Nephron progenitor cell (in vitro differentiated cells): ENCODE data around the gene PHOSPHO1.

Experiments
- DNase-seq: peaks from one replicate; pipeline ENCODE4 v3.0.0; 2021
- H3K27ac Mint-ChIP-seq: 2 replicates; pipeline ENCODE4 v1.8.0; 2021; ENCODE audit warnings: mild to moderate bottlenecking, moderate library complexity, mixed read lengths
- H3K27me3 Mint-ChIP-seq: 2 replicates; pipeline ENCODE4 v1.8.0; 2021; ENCODE audit warnings: mild to moderate bottlenecking, low read depth, mixed read lengths; ENCODE audit not compliant: poor library complexity
- H3K36me3 Mint-ChIP-seq: 2 replicates; pipeline ENCODE4 v1.8.0; 2021; ENCODE audit warnings: low read depth, mixed read lengths
- H3K4me1 Mint-ChIP-seq: 2 replicates; pipeline ENCODE4 v1.8.0; 2021; ENCODE audit warnings: mixed read lengths
- H3K4me3 Mint-ChIP-seq: 2 replicates; pipeline ENCODE4 v1.8.0; 2021; ENCODE audit warnings: mild to moderate bottlenecking, moderate library complexity, mixed read lengths
- H3K9me3 Mint-ChIP-seq: 2 replicates; pipeline ENCODE4 v1.8.0; 2021; ENCODE audit warnings: mild to moderate bottlenecking, moderate library complexity, mixed read lengths
- CTCF ChIP-seq: fragments of 200-600 bp; sonication (generic); IDR thresholded peaks from 2 replicates; pipeline ENCODE4 v1.5.0; 2021; ENCODE audit warnings: antibody characterized with exemption

PHOSPHO1 gene

GRCh38 chr17:49229805-49230600, 584 bp downstream of the PHOSPHO1 start:
- Mint-ChIP-seq H3K4me1 (peaks cover 28% of the 10 kb centered on the region), H3K4me3 (peak overlapping the region; percentile 82), H3K36me3 (no peaks in the 10 kb centered on the region), H3K27ac (no peak overlapping the region), H3K9me3 (no peaks in the 10 kb centered on the region), H3K27me3 (peaks cover 61% of the 10 kb centered on the region)
- peak; percentile 26 for DNase-seq
- no peak for TF ChIP-seq CTCF

GRCh38 chr17:49229076-49229804, 1.3 kb downstream of the PHOSPHO1 start:
- Mint-ChIP-seq H3K27me3 (peaks cover 63% of the 10 kb centered on the region), H3K4me3 (peak overlapping the region; percentile 74), H3K9me3 (no peaks in the 10 kb centered on the region), H3K27ac (no peak overlapping the region), H3K36me3 (no peaks in the 10 kb centered on the region), H3K4me1 (peaks cover 28% of the 10 kb centered on the region)
- TF ChIP-seq CTCF: no peak
- DNase-seq: no peak

GRCh38 chr17:49227436-49228261, 2.9 kb downstream of the PHOSPHO1 start:
- peak; percentile 86 for DNase-seq
- H3K9me3 Mint-ChIP-seq: no peaks in the 10 kb centered on the region
- peaks cover 76% of the 10 kb centered on the region for H3K27me3 Mint-ChIP-seq
- H3K36me3 Mint-ChIP-seq: no peaks in the 10 kb centered on the region
- H3K27ac Mint-ChIP-seq: no peak overlapping the region
- peak overlapping the region; percentile 33 for H3K4me3 Mint-ChIP-seq
- H3K4me1 Mint-ChIP-seq: peaks cover 35% of the 10 kb centered on the region
- peak; percentile 81 for TF ChIP-seq CTCF

- no peak for DNase-seq
- TF ChIP-seq CTCF: no peak
- Mint-ChIP-seq H3K27me3 (peaks cover 81% of the 10 kb centered on the region), H3K36me3 (no peaks in the 10 kb centered on the region), H3K4me1 (peaks cover 35% of the 10 kb centered on the region), H3K9me3 (no peaks in the 10 kb centered on the region), H3K27ac (no peak overlapping the region), H3K4me3 (no peak overlapping the region)
Observed at GRCh38 chr17:49226771-49227435, 3.7 kb downstream of the PHOSPHO1 start.

GRCh38 chr17:49225554-49226236, 4.9 kb downstream of the PHOSPHO1 start:
- Mint-ChIP-seq H3K27ac (no peak overlapping the region), H3K9me3 (no peaks in the 10 kb centered on the region), H3K27me3 (peaks cover 82% of the 10 kb centered on the region), H3K4me1 (peaks cover 30% of the 10 kb centered on the region), H3K4me3 (no peak overlapping the region), H3K36me3 (no peaks in the 10 kb centered on the region)
- no peak for TF ChIP-seq CTCF
- no peak for DNase-seq
